HepG2 (cell line): ENCODE measurements around the gene DBN1. TPM values are rescaled to one million over a fixed set of nuclear protein-coding genes. Genes with fewer than 3 reads are reported as not detected.

Source experiments
- ATAD3A ChIP-seq: sonication (generic); formaldehyde crosslinking; IDR thresholded peaks from 2 replicates; pipeline ENCODE4 v1.4.0; 2020; ENCODE audit warnings: missing genetic modification reagents
- CAMTA2 ChIP-seq: sonication (generic); formaldehyde crosslinking; IDR thresholded peaks from 2 replicates; pipeline ENCODE4 v1.4.0; 2020; ENCODE audit warnings: mild to moderate bottlenecking, missing genetic modification reagents, borderline replicate concordance
- CHD2 ChIP-seq: IDR thresholded peaks from 2 replicates; pipeline ENCODE4 v1.6.1; 2011; ENCODE audit warnings: low read depth, low read length, improper control_type of control experiment
- ETV6 ChIP-seq: sonication (generic); formaldehyde crosslinking; conservative IDR thresholded peaks from 2 replicates; pipeline ENCODE4 v1.4.0; 2020; ENCODE audit warnings: missing genetic modification reagents
- EZH2 ChIP-seq: conservative IDR thresholded peaks from 2 replicates; pipeline ENCODE4 v1.6.1; 2012; ENCODE audit warnings: mild to moderate bottlenecking, low read depth, low read length, moderate library complexity
- FOSL1 ChIP-seq: sonication (generic); formaldehyde crosslinking; IDR thresholded peaks from 2 replicates; pipeline ENCODE4 v1.9.0; 2021; ENCODE audit warnings: missing genetic modification reagents, borderline replicate concordance
- KDM3A ChIP-seq: IDR thresholded peaks from 2 replicates; pipeline ENCODE4 v1.6.1; 2018; ENCODE audit warnings: low read depth, missing compliant biosample characterization
- KDM4B ChIP-seq: sonication (generic); formaldehyde crosslinking; IDR thresholded peaks from 2 replicates; pipeline ENCODE4 v1.4.0; 2020; ENCODE audit warnings: missing genetic modification reagents
- KDM5B ChIP-seq: sonication (generic); formaldehyde crosslinking; IDR thresholded peaks from 2 replicates; pipeline ENCODE4 v1.4.0; 2020; ENCODE audit warnings: missing genetic modification reagents, mild to moderate bottlenecking, borderline replicate concordance
- LBX2 ChIP-seq: sonication (generic); formaldehyde crosslinking; IDR thresholded peaks from 2 replicates; pipeline ENCODE4 v1.5.0; 2020; ENCODE audit warnings: missing genetic modification reagents, mild to moderate bottlenecking, borderline replicate concordance
- MTA3 ChIP-seq: sonication (generic); formaldehyde crosslinking; IDR thresholded peaks from 2 replicates; pipeline ENCODE4 v1.4.0; 2020; ENCODE audit warnings: missing genetic modification reagents
- REPIN1 ChIP-seq: sonication (generic); formaldehyde crosslinking; IDR thresholded peaks from 2 replicates; pipeline ENCODE4 v1.8.0; 2022; ENCODE audit warnings: missing genetic modification reagents, low read depth, mild to moderate bottlenecking, borderline replicate concordance
- SIN3A ChIP-seq: IDR thresholded peaks from 2 replicates; pipeline ENCODE4 v1.6.1; 2011; ENCODE audit warnings: low read depth, mild to moderate bottlenecking, control low read depth, low read length, borderline replicate concordance
- SRSF1 ChIP-seq: fragments of 200-400 bp; formaldehyde crosslinking; optimal IDR thresholded peaks from 2 replicates; pipeline ENCODE3; 2017; ENCODE audit warnings: mild to moderate bottlenecking, low read depth, low read length, moderate library complexity
- XRCC5 ChIP-seq: fragments of 200-400 bp; formaldehyde crosslinking; optimal IDR thresholded peaks from 2 replicates; pipeline ENCODE3; 2017; ENCODE audit warnings: mild to moderate bottlenecking, low read length
- ZKSCAN8 ChIP-seq: IDR thresholded peaks from 2 replicates; pipeline ENCODE4 v1.6.1; 2016; ENCODE audit warnings: borderline replicate concordance, missing genetic modification reagents, missing compliant biosample characterization
- ZNF292 ChIP-seq: sonication (generic); formaldehyde crosslinking; IDR thresholded peaks from 2 replicates; pipeline ENCODE4 v1.8.1; 2022; ENCODE audit warnings: mild to moderate bottlenecking, low read depth, missing genetic modification reagents, borderline replicate concordance
- ZNF34 ChIP-seq: sonication (generic); formaldehyde crosslinking; IDR thresholded peaks from 2 replicates; pipeline ENCODE4 v1.4.0; 2020; ENCODE audit warnings: mild to moderate bottlenecking, missing genetic modification reagents, borderline replicate concordance
- ZNF343 ChIP-seq: sonication (generic); formaldehyde crosslinking; IDR thresholded peaks from 2 replicates; pipeline ENCODE4 v1.4.0; 2020; ENCODE audit warnings: mild to moderate bottlenecking, missing genetic modification reagents
- ZNF879 ChIP-seq: sonication (generic); formaldehyde crosslinking; IDR thresholded peaks from 2 replicates; pipeline ENCODE4 v1.8.1; 2023; ENCODE audit warnings: missing genetic modification reagents
- ZSCAN31 ChIP-seq: sonication (generic); formaldehyde crosslinking; IDR thresholded peaks from 2 replicates; pipeline ENCODE4 v1.5.0; 2020; ENCODE audit warnings: low read depth, mild to moderate bottlenecking, missing genetic modification reagents
- polyA plus RNA-seq, 8 experiments: library from polyadenylated mRNA; depleted of rRNA in 3 of 8; stranded (reverse) in 7 of 8; unstranded in 1 of 8; fragments of >200 nt; fragmentation: Illumina TruSeq in 4 of 8; extraction: Trizol in 4 of 8; gene quantifications; 2 replicates each; pipeline versions ENCODE4 v1.2.1 to v1.2.3, GENCODE V29; 2011 to 2016; ENCODE audit warnings: low read depth in 4 of 8, missing spikeins in 1 of 8, mixed read lengths in 1 of 8; ENCODE audit not compliant: insufficient read depth in 1 of 8
- total RNA-seq, 5 experiments: library from RNA; depleted of rRNA; stranded (reverse); fragments of >200 nt; fragmentation: Illumina TruSeq; extraction: Trizol; gene quantifications; 2 replicates each; pipeline ENCODE4 v1.2.3, GENCODE V29; 2016; ENCODE audit warnings: low read depth in 1 of 5
- TF ChIP-seq, protein P1 (sequence below): sonication (generic); formaldehyde crosslinking; IDR thresholded peaks from 2 replicates; pipeline ENCODE4 v1.4.0; 2020; ENCODE audit warnings: missing genetic modification reagents
- TF ChIP-seq, protein P2 (sequence below): sonication (generic); formaldehyde crosslinking; IDR thresholded peaks from 2 replicates; pipeline ENCODE4 v1.8.0; 2022; ENCODE audit warnings: missing genetic modification reagents, mild to moderate bottlenecking, inconsistent platforms, borderline replicate concordance
- TF ChIP-seq, protein P3 (sequence below): sonication (generic); formaldehyde crosslinking; IDR thresholded peaks from 2 replicates; pipeline ENCODE4 v1.8.1; 2023; ENCODE audit warnings: missing genetic modification reagents, mild to moderate bottlenecking, borderline replicate concordance
- TF ChIP-seq, protein P4 (sequence below): IDR thresholded peaks from 2 replicates; pipeline ENCODE4 v1.6.1; 2016; ENCODE audit warnings: control low read depth

Gene DBN1
- total and polyA plus RNA-seq, 2 of the 13 experiments (the other 11 are each of a cell fraction or from before 2014, with no cell fraction given), result 27.0 to 37.3 TPM

- TF ChIP-seq, protein P1, sequence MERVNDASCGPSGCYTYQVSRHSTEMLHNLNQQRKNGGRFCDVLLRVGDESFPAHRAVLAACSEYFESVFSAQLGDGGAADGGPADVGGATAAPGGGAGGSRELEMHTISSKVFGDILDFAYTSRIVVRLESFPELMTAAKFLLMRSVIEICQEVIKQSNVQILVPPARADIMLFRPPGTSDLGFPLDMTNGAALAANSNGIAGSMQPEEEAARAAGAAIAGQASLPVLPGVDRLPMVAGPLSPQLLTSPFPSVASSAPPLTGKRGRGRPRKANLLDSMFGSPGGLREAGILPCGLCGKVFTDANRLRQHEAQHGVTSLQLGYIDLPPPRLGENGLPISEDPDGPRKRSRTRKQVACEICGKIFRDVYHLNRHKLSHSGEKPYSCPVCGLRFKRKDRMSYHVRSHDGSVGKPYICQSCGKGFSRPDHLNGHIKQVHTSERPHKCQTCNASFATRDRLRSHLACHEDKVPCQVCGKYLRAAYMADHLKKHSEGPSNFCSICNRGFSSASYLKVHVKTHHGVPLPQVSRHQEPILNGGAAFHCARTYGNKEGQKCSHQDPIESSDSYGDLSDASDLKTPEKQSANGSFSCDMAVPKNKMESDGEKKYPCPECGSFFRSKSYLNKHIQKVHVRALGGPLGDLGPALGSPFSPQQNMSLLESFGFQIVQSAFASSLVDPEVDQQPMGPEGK, result peak; percentile 62
- no peak for TF ChIP-seq CHD2
- no peak for TF ChIP-seq ATAD3A (CRISPR knock-in tag)
- 0 out of 2 replicates have a peak, but pooled peaks have one; percentile 28 for TF ChIP-seq SIN3A
- TF ChIP-seq, protein P2, sequence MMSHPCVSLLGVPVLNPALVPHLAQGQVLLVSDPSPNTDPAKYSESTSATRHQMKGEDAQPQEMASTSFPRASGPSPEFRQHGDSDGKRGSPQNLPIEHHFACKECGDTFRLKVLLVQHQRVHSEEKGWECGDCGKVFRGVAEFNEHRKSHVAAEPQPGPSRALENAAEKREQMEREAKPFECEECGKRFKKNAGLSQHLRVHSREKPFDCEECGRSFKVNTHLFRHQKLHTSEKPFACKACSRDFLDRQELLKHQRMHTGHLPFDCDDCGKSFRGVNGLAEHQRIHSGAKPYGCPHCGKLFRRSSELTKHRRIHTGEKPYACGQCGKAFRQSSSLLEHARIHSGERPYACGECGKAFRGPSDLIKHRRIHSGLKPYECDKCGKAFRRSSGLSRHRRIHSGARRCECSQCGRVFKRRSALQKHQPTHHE (CRISPR knock-in tag), result no peak
- 0 out of 2 replicates have a peak, but pooled peaks have one; percentile 43 for TF ChIP-seq REPIN1 (CRISPR knock-in tag)
- TF ChIP-seq KDM3A (CRISPR knock-in tag), result 0 out of 2 replicates have a peak, but pooled peaks have one; percentile 27
- no peak for TF ChIP-seq ZNF343 (CRISPR knock-in tag)
- TF ChIP-seq KDM4B, result peak; percentile 77; the same call in 1 of the 2 replicates
- TF ChIP-seq LBX2 (CRISPR knock-in tag), result no peak
- TF ChIP-seq ZNF292 (CRISPR knock-in tag), result no peak
- peak; percentile 57; the same call in 1 of the 2 replicates for TF ChIP-seq ETV6 (CRISPR knock-in tag)
- no peak for TF ChIP-seq ZNF34 (CRISPR knock-in tag)
- no peak for TF ChIP-seq MTA3 (CRISPR knock-in tag)
- peak; percentile 20; the same call in 1 of the 2 replicates for TF ChIP-seq FOSL1 (CRISPR knock-in tag)
- TF ChIP-seq KDM5B (CRISPR knock-in tag), result peak; percentile 78
- no peak for TF ChIP-seq CAMTA2 (CRISPR knock-in tag)
- no peak for TF ChIP-seq EZH2
- 0 out of 2 replicates have a peak, but pooled peaks have one; percentile 27 for TF ChIP-seq ZKSCAN8
- no peak for TF ChIP-seq ZSCAN31
- TF ChIP-seq, protein P3, sequence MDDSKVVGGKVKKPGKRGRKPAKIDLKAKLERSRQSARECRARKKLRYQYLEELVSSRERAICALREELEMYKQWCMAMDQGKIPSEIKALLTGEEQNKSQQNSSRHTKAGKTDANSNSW, result 0 out of 2 replicates have a peak, but pooled peaks have one; percentile 63
- TF ChIP-seq ZNF879 (CRISPR knock-in tag), result no peak
- peak; percentile 72 for TF ChIP-seq SRSF1
- TF ChIP-seq XRCC5, result no peak
- TF ChIP-seq, protein P4, sequence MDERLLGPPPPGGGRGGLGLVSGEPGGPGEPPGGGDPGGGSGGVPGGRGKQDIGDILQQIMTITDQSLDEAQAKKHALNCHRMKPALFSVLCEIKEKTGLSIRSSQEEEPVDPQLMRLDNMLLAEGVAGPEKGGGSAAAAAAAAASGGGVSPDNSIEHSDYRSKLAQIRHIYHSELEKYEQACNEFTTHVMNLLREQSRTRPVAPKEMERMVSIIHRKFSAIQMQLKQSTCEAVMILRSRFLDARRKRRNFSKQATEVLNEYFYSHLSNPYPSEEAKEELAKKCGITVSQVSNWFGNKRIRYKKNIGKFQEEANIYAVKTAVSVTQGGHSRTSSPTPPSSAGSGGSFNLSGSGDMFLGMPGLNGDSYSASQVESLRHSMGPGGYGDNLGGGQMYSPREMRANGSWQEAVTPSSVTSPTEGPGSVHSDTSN (CRISPR knock-in tag), result peak; percentile 95
Measured at GRCh38 chr5:177425801-177426565, 47.5 kb downstream of the DBN1 start (continued).
